Activated CD4-positive, alpha-beta T cell treated with anti-CD3 and anti-CD28 coated beads for 4 hours (primary cell): ENCODE data around the gene HTR2C.
"Not testable (repeated sequence)": the region's sequence is repeated elsewhere in the genome, so short reads cannot be mapped to it uniquely, and the experiment has no call there.

Experiments used
- DNase-seq, 2 donors: peaks; one replicate each; pipeline ENCODE4 v3.0.0-alpha.2; 2020

The HTR2C gene

DNA sequence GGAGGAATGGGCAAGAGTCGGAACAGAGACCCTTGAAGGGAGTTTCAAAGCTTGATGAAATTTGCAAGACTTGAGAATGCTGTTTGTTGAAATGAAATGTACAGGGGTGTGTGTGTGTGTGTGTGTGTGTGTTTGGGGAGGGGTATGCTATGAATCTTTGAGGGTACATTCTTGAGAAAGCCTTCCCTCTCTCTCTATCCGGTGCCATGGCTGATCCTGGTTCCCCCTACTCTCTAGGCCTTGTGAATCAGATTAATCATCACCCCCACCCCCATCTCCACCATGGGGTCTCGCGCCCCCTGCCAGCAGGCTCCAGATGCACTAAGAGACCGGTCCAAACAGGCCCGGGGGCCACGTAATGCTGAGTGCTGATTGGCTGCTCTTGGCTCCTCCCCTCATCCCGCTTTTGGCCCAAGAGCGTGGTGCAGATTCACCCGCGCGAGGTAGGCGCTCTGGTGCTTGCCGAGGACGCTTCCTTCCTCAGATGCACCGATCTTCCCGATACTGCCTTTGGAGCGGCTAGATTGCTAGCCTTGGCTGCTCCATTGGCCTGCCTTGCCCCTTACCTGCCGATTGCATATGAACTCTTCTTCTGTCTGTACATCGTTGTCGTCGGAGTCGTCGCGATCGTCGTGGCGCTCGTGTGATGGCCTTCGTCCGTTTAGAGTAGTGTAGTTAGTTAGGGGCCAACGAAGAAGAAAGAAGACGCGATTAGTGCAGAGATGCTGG is at the start of gene HTR2C:
Gene HTR2C, plus strand, starts transcription at position 441 of the 729 bp plus-strand sequence. CDS start 142,851 bp downstream, outside the sequence.
- DNase-seq: no peak

DNA sequence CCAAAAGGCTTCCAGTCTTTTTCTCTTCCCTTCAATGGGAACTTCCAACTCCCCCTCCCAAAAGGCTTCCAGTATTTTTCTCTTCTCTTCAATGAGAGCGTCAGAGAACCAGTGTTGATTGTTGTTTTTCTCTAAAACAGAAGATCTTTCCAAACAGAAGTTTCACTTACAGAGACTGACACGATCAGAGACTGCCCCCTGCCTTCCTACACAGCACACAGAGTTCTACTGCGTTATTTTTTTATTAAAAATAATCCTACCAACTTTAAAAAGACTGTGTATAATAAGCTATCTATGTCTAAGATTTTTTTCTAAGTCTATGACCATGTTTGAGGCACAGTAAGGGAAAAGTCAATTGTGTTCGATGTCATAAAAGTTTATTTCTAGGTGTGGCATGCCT is 3.5 kb upstream of the HTR2C start:
- no peak for DNase-seq

DNA sequence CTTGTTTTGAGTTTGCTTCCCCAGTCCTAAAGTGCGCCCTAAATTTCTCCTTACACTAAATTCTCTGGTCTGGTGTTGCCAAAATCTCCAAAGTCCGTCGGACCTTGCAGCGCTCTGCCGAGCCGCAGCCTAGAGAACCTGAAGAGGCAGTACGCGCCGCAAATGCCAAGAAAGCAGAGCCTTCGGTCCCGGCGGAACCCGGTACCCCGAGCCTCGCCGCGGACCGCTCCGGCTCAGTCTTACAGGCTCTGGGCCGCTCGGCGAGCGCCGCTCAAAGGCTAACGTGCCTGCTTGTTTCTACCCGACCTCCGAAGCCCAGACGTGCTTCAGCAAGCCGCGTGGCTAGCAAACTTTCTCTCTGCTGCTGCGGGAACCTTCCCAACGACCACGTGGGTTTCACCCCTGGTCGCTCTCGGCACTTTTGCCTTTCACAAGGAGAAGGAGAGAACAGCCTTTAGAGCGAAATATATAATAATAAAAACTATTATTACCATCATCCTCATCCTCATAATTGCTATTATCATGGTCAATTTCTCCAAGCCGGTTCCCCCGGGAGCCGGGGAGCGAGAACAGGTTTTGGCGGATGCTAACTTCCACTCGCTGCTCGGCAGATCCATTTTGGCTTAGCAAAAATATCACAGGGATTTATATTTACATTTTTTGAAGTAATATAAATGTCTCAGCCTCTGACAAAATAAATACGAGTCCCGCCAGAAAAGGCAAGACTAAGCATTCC is 2.2 kb upstream of the HTR2C start:
- no peak for DNase-seq

DNA sequence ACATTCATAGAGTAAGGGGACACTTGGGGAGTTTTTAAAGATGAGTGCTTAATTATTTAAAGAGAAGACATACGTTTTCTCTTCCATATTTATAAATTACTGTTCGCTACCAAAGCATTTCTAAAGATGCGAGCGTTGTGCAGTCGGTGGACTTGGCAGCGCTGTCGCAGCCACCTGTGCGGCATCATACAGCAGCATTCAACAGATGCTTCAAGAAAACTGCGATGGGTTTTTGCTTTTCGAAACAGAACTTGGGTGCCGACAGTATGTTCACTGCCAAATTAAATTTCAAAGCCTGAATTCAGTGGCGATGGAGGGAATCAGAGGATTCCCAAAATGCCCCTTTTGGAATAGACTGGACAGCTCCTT is 1.6 kb upstream of the HTR2C start:
- DNase-seq: no peak

DNA sequence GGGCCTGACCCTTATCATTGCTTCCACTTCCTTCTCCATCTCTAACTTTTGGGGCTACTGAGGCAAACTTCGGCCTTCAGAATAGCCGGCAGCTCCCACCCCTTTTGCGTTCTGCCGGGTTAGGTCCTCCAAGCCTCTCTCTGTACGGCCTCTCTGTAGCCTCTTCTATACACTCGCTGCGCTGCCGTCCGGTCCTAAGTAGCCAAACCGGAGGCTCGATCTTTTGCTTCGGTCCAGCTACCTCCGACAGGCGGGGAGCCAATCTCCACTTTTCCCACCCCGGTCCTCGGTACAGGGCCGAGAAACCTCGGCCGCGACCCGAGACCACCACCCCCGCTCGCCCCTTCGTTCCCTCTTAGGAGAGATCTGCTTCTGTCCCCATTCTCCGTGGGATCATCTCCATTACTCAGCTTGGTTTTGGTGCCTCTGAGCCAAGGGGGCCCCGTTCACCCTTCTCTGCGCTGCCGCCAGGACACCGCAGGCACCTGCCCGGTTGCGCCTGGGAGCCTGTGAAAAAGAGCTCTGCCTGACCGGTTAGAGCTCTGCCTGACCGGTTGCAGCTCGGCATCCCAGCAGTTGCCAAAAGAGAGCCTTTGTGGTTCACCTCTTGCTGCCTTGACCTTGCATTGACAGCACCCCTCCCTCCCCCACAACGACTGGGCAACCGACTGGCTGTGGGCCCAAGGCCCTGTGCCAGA is 1.0 kb upstream of the HTR2C start:
- DNase-seq: no peak

DNA sequence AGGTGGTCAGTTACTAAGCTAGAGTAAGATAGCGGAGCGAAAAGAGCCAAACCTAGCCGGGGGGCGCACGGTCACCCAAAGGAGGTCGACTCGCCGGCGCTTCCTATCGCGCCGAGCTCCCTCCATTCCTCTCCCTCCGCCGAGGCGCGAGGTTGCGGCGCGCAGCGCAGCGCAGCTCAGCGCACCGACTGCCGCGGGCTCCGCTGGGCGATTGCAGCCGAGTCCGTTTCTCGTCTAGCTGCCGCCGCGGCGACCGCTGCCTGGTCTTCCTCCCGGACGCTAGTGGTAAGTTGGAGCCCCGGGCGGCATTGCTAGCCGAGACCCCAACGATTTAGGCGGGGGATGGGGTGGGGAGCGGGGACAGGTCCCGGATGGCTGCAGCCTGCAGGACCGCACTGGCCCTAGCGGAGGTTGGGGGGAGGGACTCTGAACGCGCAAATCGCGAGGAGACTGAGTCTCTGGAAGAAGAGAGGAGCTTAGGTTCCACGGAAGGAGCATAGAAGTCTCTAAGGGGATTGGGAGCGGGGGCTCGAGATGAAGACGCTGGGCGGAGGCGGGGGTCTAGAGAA is 573 bp downstream of the HTR2C start:
- no peak for DNase-seq

DNA sequence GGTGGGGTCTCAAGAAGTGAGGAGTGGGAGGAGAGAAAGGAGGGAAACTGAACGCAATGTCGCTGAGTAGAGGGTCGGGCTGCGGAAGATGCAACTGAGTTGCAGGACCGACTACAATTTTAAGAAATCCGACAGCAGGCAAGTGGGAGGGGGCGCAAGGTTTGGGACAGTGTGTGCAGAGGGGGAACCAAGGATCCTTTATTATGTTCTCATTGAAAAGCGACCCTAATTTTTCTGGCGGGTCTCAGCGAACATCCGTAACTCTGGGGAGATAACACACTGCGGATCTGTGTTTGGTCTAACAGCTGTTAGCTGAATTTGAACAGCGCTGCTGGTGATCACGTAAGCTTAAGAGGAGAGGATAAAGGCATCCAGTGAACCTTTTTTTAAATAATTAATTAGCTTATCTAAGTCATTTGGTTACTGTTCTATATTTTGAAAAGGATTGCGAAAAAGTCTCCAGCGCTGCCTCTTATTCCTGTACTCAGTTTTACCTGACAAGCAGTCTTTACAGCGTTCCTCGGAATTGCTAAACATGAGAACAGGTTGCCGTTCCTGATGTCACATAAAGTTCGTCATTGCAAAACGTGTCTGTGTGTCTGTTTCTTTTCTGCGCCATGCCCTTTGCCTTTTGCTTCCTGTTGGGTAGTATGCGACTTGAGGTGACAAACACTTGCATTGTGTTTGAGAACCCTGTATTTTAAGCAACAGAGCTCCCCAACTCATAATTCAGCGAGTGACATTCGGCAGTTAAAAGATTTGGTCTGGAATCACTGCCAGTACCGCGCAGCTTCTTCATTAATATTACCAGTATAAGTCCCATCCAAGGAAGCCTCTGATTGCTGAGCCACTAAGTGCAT is 1.3 kb downstream of the HTR2C start:
- DNase-seq: no peak

DNA sequence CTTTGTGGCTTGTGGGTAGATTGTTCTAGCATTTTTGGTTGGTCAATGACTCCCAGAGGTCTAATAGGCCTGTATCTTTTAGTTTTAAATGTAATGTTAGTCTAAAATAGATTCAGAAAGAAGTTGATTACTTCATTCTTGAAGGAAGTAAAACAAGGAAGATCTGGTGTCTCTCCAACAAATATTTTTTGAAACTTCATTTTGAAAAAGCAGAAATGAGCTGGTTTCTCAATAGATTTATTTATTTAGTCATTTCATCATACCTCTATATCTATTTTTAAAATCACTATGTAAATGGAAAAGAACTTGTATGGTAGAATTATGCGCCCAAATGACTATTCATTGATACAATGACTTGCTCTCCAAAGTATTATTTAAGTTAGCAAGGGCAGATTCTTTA is 7.2 kb downstream of the HTR2C start:
- DNase-seq: no peak

DNA sequence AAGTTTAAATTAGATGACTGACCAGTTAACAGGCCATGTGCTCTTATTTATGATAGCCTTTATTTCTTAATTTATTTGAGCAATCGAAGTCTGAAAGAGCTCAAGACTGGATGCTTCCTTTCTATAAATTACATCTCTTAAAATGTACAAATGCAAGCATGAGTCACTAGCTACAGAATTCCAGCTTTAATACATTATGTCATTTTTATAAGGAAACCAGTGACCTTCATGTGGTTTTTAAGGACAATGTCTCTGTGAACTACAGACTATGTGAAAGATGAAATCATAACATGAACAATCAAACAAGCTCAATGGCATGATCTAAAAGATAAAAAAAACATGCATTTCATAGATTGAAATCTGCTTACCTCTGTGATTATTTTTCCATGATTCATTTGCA is 15.4 kb downstream of the HTR2C start:
- DNase-seq: no peak

DNA sequence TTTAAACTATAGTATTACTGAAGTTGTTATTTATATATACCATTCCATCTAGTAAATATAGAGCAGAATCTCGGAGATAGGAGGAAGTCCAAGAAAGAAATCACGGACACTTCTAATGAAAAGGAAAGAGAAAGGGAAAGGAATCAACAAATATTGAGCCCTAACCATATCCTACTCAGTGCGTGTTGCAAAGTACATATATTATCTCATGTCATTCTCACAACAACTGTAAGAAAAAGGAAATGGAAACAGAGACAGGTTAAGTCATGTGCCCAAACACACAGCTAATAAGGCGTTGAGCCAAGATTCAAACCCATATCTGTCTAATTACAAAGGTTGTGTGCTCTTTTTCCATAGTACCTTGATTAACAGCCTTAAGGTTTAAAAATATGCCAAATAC is 16.0 kb downstream of the HTR2C start:
- no peak for DNase-seq

DNA sequence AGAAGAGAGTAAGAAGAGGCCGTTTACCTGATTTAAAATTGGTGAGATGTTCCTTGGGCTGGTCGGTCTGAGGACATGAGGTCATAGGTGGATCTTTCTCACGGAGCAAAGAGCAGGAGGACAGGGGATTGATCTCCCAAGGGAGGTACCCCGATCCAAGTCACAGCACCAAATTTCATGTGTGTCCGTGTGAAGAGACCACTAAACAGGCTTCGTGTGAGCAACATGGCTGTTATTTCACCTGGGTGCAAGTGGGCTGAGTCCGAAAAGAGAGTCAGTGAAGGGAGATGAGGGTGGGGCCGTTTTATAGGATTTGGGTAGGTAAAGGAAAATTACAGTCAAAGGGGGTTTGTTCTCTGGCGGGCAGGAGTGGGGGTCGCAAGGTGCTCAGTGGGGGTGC is 22.7 kb downstream of the HTR2C start:
- not testable (repeated sequence) for DNase-seq

DNA sequence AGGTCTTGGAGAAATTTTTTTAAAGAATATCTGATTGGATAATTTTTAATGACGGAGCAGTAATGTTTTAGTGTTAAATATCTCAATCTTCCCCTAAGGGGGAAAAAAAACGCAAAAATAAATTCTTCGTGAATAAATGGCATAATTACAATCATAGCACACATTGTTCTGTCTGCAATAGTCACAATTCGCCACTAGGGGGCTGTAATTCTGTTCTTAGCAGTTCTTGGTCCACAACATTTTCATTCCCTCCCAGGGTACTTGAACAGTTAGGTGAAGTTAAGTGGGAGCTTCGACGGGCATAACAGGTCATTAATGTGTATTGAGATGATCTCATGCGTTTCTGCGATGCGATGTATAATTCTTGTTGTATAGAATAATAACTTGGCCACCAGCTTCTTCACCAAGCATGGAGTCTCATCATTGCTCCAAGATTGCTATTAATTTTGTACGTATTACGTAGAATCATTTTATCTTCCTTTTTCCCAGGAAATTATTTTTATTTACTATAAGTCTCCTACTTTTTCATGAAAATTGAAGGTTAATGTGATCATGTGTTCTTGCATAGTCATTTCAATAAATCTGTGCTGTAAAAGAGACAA is 27.2 kb downstream of the HTR2C start:
- DNase-seq: peak in 1 of 2 donors; percentile 18

DNA sequence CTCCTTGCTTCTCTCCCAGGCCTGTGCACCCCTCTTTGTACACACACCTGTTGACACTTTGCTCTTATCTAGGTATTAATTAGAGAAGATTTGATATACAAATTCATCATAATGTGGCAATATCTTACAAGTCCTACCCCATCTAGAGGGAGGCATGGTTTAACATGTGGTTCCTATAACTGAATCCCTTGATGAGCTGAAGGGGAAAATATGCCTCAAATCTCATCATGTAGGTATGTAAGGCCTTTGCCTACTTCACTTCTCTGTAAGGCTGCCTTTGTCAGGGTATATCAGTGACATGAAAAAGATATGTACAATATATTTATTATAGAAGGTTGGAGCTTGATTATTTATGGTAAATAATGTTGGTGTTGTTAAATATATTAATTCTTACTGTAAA is 31.9 kb downstream of the HTR2C start:
- DNase-seq: no peak

DNA sequence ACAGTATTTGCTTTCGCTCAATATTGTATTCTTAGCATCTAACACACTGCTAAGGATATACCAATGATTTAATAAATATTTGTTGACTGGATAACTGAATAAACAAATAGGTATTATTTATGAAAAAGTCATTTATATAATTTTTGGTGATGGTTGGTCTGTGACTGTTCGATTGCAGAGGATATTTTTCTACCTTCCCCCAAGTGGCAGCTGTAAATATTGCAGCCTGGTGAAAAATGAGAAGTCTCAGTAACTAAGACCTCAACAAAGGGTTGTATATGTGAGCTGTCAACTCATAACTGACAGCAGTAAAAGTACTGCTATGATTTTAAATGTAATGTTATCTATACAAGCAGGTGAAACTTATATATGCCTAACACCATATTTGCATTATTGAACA is 36.0 kb downstream of the HTR2C start:
- no peak for DNase-seq

DNA sequence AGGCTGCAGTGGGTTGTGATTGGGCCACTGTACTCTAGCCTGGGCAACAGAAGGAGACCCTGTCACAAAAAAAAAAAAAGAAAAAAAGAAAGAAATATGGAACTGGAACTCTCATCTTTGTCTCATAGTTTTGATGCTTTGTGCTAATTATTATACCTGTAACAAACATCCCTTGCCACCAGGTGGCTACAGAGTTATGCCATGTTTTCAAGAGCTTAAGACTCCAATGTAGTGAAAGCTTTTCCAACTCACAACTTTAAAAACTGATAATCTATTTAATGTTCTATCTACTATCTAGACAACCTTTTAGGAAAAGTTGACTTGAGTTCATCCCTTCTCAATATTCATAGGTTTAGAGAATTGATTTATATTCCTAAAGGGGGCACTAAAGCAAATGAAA is 42.4 kb downstream of the HTR2C start:
- DNase-seq: no peak

DNA sequence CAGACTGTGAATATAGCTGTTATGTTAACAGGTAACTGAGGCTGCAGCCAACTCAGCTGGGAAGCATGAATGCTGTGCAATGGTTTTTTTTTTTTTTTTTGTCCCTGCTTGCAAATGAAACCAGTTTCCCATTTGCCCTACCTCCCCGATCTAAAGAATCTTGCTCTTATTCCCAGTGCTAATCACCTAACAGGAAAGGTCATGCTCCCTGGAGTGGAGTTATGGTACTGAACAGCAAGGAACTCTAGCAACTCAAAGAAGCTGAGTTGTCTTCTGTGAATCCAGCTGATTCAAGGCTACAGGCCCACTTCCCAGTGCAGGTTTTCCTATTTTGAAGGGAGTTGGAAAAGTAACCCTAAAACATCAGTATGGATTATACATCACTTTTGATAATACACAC is 52.1 kb downstream of the HTR2C start:
- no peak for DNase-seq

DNA sequence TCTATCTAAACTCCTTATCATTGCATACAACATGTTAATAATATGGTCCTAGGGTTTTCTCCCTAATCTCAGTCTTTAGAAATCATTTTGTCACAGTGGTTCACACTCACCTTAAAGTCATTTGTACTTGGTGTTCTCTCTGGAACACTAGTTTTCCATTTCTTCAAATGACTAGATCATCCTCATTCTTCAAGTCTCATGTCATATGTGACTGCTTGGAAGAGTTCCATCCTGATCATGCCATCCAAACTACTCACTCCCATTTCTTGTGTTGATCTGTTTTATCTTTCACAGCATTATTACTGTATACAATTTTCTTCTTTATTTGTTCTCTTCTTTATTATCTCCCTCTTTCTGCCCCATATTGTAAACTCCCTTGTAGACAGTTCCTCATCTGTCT is 66.5 kb downstream of the HTR2C start:
- DNase-seq: no peak

DNA sequence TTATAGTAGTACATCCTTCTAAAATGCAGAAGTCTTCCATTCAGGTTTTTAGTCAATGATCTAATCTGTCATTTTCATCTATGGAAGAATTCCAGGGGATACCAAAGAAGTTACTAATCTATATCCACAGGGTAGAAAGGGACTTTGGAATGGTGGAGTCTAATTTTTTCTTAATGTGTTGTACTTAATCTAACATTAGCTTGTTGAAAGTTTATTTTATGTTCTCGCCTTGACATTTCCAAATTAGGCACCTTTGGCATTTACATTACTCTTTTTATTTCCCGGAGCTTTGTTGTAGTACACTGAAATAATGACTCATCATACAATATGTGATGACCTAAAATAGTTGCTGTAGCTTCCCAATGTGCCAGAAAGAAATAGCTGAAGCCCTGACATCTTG is 91.5 kb downstream of the HTR2C start:
- no peak for DNase-seq

DNA sequence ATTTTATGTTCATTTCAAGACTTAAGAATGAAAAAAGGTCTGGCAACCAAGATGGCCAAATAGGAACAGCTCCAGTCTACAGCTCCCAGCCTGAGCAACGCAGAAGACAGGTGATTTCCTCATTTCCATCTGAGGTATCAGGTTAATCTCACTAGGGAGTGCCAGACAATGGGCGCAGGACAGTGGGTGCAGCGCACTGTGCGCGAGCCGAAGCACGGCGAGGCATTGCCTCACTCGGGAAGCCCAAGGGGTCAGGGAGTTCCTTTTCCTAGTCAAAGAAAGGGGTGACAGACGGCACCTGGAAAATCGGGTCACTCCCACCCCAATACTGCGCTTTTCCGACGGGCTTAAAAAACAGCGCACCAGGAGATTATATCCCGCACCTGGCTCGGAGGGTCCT is 116.6 kb downstream of the HTR2C start:
- DNase-seq: not testable (repeated sequence)

DNA sequence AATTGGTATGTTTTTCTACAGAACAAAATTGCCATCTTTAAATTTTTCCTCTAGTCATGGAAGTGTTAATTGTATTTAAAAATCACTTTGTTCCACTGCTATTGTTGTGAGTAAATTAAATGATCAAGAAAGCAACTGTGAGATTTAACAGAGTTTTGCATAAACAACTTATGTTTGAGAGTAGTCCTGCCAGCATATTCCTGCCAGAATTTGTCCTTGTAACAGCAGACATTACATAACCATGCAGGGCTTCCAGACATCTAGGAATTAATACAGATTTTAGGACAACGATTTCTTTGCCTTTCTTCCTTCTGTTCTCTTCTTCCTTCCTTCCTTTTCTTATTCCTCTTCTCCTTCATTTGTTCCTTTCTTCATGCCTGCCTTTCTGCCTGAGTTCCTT is 125.5 kb downstream of the HTR2C start:
- DNase-seq: no peak

DNA sequence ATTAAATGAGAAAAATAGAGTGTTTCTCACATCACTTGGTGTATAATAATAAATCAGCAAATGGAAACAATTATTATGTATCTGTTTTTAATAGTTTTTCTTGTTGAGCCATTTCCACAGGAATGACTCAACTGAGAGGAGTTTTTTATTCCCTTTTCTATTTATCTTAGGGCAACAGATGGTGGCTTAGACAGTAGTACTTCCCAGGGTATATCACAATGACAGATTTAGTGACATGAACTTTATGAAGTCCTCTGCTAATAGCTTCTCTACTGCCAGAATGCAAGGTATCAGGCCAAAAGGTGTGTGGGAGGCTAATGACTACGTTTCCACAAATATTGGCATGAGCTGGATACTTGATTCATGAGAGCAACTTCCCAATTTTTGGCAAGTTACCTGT is 126.7 kb downstream of the HTR2C start:
- DNase-seq: no peak

DNA sequence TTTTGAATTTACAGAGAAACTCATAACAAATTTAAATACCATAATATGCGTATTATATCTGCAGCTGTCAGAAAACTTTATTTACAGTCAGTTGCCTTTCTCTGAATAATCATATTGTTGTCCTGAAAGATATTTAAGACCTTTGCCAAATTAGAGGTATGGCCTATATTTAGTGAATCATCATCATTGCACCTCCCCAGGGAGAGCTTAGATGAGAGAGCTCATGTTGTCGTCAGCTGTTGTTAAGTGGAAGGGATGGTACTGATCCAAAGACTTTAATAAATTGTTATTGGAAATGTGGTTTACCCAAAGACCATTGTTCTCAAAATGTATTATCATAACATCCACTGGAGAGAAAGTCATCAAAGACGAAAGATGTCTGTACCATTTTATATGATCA is 128.6 kb downstream of the HTR2C start:
- no peak for DNase-seq
